GM20431 (cell line): ENCODE measurements around the gene ANO7.
"Not testable (repeated sequence)": the region's sequence is repeated elsewhere in the genome, so short reads cannot be mapped to it uniquely, and the experiment has no call there.

ENCODE experiments used
- in situ Hi-C: fragments of 300-500 bp; cut with MseI, MboI; formaldehyde crosslinking; loops from one replicate; pipeline ENCODE4 v1.15.0; 2020; ENCODE audit warnings: low sequenced_read_pairs; ENCODE audit not compliant: unreplicated experiment

Gene ANO7

DNA sequence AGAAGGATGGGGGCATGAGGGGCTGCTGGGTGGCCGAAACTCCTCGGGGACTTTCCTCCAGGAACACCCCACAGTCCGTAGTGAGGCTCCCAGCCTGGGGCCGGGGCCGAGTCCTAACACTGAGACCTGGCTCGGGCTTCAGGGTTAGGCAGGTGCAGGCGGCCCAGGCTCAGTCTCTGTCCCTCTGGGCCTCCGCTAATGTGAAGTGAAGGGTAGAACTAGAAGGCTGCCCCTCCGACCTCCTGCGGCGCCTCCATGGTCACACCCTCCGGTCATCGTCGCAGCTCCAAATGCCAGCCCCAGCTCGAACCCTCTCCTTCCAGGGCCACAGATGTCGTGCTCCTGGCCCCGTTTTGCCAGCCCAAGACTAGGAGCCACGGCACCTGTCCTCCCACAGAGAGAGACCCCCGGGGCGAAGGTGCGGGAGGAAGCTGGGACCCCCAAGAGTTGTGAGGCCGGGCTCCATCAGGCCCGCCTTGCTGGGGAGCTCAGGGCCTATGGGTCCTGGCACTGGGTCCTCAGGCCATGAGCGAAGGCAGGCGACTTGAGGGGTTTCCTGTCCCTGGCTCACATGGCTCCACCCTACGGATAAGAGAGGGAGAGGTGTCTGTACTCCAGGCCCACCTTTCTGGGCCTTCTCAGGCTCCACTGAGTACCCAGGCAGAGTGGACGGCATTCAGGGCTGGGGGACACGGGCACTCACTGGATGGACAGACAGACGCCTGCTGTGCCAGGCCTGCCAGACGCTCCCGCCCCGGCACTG, 797 bp downstream of the ANO7 start:
- in situ Hi-C loops, result no loop called here

DNA sequence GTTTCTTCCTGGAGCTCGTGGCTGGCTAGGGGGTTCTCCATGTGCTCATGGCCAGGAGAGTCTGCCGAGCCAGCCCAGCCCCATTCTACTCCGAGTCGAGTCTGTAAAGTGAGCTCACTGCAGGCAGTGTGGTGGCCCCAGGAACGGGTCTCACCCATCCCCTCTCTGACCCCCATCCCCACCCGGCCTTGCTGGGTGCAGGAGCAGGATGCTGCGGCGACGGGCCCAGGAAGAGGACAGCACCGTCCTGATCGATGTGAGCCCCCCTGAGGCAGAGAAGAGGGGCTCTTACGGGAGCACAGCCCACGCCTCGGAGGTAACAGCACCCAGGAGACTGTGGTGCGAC, 1.4 kb downstream of the ANO7 start:
- in situ Hi-C loops, result no loop called here

DNA sequence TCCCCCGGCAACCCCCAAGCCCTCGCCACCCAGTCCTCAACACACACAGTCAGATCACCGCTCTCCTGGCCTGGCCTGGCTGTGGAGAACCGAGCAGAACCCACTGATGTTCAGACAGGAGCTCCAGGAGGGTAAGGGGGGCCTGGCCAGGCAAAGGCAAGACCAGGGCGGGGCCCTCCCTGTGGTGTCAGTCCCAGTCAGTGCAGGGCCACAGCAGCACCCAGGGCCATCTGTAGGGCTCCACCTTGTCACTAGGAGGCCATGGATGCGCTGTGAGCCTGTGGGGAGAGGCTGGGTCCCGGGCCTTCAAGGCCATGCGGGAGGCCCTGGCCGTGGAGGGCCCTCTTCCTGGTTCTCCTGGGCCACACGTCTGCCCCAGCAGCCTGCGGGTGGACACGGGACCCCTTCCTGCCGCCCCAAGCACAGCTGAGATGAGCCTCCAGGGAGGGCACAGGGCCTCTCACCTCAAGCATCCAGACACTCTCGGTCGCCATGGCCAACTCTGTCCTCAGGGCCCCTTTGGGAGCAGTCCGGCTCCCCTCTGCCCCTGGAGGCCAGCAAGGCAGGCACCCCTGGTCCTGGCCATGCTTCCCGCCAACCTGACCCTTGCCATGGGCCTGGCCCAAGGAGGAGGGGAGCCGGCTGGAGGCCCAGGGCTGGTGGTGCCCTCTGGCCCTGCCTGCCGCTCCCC, 2.0 kb downstream of the ANO7 start:
- in situ Hi-C loops, result no loop called here

DNA sequence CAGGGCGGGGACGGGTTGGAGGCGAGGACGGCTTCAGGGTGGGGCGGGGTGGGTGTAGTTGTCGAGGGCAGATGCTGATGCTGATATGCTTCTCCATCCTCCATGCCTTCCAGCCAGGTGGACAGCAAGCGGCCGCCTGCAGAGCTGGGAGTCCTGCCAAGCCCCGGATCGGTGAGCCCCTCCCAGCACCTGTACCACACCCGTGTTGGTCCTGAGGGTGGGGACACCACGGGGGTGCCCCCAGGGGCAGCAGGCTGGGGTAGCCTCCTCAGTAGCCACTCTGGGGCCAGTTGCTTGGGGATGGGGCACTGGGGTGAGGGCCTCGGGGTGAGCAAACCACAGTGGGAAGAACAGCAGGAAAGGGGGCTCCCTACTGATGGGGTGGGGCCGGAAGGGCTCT, 2.6 kb downstream of the ANO7 start:
- in situ Hi-C loops, result no loop called here

DNA sequence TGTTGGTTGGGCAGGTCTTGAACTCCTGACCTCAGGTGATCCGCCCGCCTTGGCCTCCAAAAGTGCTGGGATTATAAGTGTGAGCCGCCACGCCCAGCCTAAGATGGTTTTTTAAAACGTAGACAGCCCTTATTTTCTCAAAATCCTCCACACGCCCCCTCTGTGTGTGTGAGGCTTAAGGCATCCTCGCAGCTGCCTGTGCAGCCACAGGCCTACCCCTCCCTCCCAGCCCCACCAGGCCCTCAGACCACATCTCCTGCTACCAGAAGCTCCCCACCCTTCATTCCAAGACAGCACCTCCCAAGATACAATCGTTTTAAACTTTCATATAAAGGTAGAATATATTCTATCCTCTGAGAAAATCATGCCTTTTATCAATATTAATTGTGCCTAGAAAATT, 4.8 kb downstream of the ANO7 start:
- in situ Hi-C loops, result no loop called here

DNA sequence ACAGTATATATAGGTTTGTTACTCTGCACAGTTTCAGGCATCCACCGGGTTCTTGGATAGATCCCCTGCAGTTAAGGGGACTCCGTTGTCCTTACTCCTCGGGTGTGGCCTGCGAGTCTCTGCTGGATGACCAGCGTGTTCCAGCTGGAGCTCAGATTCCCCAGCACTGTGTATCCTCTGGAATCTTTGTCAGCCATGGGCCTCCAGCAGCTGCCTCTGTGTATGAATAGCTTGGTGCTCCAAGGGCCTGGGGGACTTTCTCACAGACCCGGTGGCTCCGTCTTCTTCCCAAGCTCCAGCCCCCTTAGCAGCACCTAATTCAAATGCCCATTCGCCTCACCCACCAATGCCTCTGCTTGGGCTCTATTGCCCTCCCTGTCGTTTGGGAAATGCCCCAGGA, 6.3 kb downstream of the ANO7 start:
- in situ Hi-C loops, result no loop called here

DNA sequence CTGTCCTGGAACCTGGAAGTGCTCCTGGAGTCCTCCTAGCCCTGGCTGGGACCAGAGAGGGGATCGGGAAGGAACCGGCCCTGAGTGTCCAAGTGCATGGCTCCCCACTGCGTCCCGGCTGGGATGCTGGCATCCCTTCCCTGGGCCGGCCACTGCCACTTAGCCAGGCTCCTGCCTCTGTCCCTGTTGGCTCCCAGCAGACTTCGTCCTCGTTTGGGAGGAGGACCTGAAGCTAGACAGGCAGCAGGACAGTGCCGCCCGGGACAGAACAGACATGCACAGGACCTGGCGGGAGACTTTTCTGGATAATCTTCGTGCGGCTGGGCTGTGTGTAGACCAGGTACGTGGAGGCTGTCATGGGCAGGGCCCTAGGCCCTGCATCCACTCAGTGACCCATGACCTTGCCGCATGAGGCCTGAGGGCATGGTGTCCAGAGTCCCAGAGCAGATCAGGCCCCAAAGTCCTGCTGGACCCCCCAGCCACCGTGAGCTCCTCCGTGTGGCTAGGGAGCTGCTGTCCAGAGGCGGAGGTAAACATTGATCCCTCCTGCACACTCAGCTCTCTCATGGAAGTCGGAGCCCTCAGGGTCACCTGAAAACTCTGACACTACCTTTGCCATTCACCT, 7.1 kb downstream of the ANO7 start:
- in situ Hi-C loops, result no loop called here

DNA sequence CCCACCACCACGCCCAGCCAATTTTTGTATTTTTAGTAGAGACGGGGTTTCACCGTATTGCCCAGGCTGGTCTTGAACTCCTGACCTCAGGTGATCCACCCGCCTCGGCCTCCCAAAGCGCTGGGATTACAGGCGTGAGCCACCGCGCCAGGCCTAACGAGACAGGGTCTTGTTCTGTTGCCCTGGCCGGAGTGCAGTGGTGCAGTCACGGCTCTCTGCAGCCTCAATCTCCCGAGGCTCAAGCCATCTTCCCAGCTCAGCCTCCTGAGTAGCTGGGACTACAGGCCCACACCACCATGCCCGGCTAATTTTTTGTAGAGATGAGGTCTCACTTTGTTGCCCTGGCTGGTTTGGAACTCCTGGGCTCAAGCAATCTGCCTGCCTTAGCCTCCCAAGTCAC, 8.8 kb downstream of the ANO7 start:
- in situ Hi-C loops, result not testable (repeated sequence)

DNA sequence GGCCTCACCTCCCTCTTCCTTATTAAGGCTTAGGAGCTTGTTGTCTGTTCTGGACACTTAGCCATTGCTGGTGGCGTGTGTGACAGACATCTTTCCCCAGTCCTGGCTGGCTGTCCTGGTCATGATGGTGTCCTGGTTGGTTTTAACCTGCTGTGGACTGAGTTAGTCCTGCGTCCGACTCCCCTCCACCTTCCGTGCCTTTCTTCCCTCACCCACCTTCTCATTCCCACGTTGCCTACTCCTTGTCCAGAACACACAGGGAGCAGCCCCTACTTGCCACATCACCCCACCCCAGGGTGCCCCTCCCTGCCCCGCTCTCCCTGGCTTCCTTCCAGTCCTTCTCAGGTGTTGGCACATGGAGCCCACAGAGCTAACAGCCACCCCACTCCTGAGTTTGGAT, 9.5 kb downstream of the ANO7 start:
- in situ Hi-C loops, result no loop called here

DNA sequence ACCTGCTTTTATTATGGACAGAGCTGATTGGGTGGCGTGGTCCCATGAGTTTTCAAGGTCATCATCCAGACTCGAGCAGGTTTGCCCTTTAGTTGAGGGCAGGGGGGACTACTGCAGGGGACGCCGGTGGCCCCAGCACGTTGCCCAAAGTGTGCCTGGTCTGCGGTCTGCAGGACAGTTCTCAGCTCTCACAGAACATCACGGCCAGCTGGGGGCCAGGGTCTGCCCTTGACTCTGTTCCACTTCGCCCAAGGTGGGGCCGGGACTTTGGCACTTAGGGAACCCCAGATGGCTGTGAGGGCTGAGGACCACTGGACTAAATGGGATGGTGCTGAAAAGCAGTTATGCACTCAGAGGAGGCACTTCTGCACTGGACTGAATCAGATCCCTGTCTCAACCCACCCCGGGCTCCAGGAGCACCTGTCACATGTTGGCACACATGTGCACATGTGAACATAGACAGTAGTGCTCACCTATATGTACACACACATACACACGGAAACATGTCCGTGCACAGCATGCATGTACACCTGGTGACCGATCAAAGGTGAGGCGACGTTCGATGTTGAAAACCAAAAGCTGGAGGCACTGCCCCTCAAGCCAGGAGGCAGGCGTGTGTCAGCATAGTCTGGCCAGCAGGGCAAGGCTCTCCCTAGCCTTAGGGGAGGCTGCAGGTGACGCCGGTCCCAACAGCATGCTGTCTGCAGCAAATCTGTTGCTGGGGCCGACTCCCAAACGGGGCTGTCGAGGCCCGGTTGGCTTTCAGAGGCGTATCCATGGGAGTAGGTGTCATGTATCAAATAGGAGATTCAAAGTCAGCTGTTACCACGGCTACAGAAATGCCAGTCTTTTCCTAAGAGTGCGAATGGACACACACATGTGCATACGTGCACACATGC, 10.2 kb downstream of the ANO7 start:
- in situ Hi-C loops, result no loop called here

DNA sequence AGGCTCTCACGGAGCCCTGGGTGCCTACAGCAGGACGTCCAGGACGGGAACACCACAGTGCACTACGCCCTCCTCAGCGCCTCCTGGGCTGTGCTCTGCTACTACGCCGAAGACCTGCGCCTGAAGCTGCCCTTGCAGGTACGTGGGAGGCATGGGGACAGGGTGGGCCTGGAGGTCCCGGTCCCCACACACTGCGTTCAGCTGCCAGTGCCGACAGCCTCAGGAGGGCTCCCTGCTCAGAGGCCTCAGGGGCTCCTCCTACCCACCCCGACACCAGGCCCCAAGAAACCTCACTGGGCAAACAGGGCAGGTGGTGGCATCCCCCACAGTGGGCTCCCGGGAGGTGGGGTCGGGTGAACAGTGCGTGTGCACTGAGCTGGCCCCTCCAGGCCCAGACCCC, 10.8 kb downstream of the ANO7 start:
- in situ Hi-C loops, result no loop called here

DNA sequence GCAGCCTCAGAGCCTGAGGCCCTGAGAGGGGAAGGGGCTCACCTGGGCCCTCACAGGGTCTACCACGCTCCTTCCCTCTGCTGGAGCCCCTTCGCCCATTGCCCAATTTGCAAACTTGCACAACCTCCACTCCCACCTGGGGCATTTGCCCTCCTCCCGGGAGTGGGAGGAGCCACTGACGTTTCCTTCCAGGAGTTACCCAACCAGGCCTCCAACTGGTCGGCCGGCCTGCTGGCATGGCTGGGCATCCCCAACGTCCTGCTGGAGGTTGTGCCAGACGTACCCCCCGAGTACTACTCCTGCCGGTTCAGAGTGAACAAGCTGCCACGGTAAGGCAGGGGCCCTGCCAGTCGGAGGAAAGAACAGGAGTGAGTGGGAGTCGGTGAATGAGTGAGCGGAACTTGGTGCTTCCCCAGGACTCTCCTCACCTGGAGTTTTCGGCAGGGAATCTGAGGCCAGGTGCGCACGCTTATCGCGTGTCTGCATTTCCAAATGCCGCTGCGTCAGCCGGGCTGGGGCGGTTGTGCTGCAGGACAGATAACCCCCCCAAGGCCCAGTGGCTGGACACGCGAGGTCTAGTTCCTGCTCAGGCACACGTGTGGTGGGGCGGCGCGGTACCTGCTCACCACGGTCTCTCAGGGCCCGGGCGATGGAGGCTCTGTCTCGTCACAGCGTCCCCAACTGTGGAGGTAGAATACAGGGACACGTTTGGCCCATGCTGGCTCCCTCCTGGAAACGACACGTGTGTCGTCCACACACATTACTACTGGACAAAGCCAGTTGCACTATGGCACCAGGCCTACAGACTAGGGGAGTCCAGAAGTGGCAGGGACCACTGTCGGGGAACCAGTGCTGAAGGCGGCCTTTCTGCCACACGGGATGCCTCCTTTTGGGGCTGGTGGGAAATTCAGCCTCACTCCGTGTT, 11.7 kb downstream of the ANO7 start:
- in situ Hi-C loops, result no loop called here

DNA sequence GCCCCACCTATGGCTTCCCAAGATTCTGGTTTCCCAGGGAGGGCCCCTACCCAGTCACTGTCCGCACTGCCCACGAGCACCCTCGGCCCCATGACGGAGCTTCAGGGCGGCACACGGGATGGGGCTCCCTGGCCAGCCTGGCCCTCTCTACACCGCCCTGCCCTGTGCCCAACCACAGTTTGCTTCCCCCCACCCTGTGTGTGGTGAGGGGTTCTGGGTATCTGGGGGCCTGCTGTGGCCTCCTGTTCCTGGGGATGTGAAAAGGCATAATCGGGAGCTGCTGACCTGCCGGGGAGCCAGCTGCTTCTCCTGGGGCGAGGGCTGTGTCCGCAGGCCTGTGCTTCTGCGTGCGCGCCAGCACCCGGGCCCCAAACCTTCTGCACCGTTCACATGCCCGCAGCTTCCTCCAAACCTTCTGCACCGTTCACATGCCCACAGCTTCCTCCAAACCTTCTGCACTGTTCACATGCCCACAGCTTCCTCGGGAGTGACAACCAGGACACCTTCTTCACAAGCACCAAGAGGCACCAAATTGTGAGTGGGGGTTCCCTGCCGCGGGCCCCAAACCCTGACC, 12.4 kb downstream of the ANO7 start:
- in situ Hi-C loops, result no loop called here

DNA sequence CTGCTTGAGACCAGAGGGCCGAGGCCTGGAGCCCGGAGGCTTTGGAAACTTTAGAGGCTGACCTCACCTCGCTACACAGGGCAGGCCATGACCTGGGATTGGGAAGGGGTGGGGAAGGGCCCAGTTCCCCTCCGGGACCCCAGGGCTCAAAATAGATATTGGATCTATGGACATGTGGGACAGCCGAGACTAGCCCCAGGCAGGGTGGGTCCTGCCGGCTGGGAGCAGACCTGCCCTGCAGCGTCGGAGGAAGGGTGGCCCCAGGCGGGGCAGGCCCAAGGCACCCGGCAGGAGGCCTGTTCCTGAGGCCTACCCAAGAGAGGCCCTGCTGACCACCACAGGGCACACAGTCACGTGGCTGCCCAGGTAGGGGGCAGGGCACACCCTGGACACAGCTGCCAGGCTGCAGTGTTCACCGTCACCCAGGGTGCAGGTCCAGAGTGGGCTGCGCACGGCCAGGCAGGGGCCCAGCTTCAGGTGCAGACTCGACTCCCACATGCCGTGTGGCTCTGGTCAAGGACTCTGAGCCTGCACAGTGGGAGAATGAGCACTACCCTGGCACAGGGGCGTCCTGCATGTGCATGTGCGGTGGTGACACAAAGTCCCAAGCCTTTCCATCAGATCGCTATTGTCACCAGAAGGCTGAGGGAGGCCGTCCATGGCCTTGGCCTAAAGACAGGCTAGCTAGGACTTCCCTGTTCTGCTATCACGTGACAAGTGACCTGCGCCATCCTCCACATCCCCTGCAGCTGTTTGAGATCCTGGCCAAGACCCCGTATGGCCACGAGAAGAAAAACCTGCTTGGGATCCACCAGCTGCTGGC, 13.2 kb downstream of the ANO7 start:
- in situ Hi-C loops, result no loop called here

DNA sequence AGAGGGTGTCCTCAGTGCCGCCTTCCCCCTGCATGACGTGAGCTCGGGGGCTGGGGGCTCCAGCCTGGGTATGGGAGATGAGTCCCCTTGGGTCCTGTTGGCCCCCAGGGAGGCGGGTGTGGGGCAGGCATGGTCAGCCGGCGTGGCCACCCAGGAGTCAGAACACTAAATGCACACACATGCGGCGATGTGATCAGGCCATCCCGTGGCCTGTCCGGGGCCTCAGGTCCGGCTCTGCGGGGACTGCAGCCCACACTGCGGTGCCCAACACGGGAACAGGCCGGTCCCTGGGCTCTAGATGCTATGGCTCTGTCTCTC, 13.8 kb downstream of the ANO7 start:
- in situ Hi-C loops, result no loop called here

DNA sequence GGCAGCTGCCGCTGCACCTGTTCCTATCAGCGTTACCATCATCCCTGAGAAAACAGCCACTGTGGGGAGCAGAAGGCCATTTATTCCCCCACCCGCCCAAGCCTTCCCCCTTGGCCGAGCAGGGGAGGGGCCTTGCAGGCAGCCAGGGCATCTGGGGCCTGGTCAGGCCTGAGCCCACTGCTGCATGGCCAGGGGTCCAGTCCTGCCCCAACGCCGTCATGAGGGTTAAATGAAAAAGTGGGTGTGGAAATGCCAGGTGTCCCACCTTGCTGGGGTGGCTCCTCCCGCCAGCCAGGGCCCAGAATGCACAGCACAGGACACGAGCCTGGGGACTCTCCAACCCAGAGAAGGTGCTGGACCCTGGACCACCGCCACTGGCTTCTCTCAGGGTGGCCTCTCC, 14.2 kb downstream of the ANO7 start:
- in situ Hi-C loops, result no loop called here

DNA sequence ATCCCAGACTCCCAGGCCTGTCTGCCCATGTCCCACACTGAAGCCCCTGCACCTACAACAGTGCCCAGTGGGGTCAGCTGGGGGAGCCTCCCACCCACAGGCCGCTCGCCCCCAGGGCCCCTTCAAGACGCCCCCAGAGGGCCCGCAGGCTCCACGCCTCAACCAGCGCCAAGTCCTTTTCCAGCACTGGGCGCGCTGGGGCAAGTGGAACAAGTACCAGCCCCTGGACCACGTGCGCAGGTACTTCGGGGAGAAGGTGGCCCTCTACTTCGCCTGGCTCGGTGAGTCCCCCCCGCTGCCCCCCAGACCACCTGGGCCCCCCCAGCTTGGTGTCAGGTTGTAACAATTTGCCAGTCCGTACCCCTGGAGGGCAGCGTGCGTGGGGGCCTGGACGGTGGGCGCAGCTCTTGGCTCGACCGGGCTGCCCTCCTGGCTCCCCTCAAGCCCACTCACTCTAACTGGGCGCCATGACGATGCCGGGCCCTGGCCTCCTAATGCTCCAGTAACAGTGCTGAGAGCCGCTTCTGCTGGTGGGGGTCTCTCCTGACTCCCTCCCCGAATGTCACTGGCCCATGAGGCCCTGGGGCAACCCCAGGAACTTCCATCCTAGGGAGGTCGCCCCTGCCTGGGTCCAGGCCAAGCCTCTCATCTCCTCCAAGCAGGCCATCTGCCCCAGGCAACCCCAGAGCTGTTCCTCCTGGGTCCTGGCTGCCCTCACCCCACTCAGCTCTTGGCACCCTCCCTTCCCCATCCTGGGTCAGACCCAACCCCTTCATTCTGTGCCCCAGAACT, 14.9 kb downstream of the ANO7 start:
- in situ Hi-C loops, result no loop called here

DNA sequence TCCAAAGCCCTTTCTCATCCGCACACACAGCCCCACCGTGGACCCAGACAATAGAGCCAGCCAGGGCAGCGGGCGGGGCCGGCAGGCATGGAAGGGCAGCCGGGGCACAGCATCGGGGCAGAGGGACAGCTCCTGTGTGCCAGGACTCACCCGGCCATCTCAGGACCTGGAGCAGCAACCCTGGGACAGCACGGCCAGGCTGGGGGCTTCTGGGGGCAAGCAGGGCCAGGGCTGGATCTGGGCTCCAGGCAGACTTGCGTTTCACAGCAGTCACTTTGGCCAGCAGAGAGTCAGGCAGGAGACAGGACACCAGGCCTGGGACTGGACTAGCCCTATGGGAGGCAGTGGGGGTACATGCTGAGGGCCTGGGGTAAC, 15.5 kb downstream of the ANO7 start:
- in situ Hi-C loops, result no loop called here
